CD8-positive, alpha-beta memory T cell (primary cell): ENCODE measurements around the gene SMYD1. TPM values are rescaled to one million over a fixed set of nuclear protein-coding genes. Genes with fewer than 3 reads are reported as not detected.

ENCODE experiments used
- CTCF ChIA-PET: fragments of 350-600 bp; sonication (Branson Sonifier 250); formaldehyde crosslinking; loops from one replicate; lab custom pipeline; 2021; ENCODE audit warnings: antibody characterized with exemption; lab: Charles Lee
- POLR2A ChIA-PET: fragments of 350-600 bp; sonication (Branson Sonifier 250); formaldehyde crosslinking; loops from one replicate; lab custom pipeline; 2021; ENCODE audit warnings: antibody characterized with exemption; lab: Charles Lee
- DNase-seq, 5 donors: peaks; one replicate each; pipeline versions ENCODE4 v3.0.0 to v3.0.0-alpha.2; 2020 to 2022; ENCODE audit warnings: mixed read lengths in 1 of 5
- H3K27ac ChIP-seq: one replicate; pipeline ENCODE4 v1.7.0; 2013; ENCODE audit warnings: low read depth, mild to moderate bottlenecking, low read length, moderate library complexity
- H3K27me3 ChIP-seq: 2 replicates; pipeline ENCODE4 v1.7.0; 2013; ENCODE audit warnings: low read length, mild to moderate bottlenecking; ENCODE audit not compliant: insufficient read depth, poor library complexity, severe bottlenecking
- H3K36me3 ChIP-seq: 2 replicates; pipeline ENCODE4 v1.7.0; 2013; ENCODE audit warnings: mild to moderate bottlenecking, low read length, moderate library complexity; ENCODE audit not compliant: insufficient read depth
- H3K4me1 ChIP-seq: 2 replicates; pipeline ENCODE4 v1.7.0; 2013; ENCODE audit warnings: mild to moderate bottlenecking, low read length, moderate library complexity; ENCODE audit not compliant: insufficient read depth
- H3K4me3 ChIP-seq: 2 replicates; pipeline ENCODE4 v1.7.0; 2013; ENCODE audit warnings: mild to moderate bottlenecking, low read length
- H3K9me3 ChIP-seq: 2 replicates; pipeline ENCODE4 v1.7.0; 2013; ENCODE audit warnings: mild to moderate bottlenecking, low read length
- H3K27ac Mint-ChIP-seq, 8 donors: one replicate each; pipeline ENCODE4 v1.8.0; 2020 to 2021; ENCODE audit warnings: mixed read lengths in 8 of 8, mild to moderate bottlenecking in 6 of 8, inconsistent platforms in 3 of 8, moderate library complexity in 3 of 8
- H3K27me3 Mint-ChIP-seq, 2 donors: one replicate each; pipeline ENCODE4 v1.8.0; 2020 to 2021; ENCODE audit warnings: mixed read lengths in 2 of 2, mild to moderate bottlenecking in 1 of 2, moderate library complexity in 1 of 2
- H3K36me3 Mint-ChIP-seq, 3 donors: one replicate each; pipeline ENCODE4 v1.8.0; 2020 to 2021; ENCODE audit warnings: mixed read lengths in 3 of 3, inconsistent platforms in 1 of 3, mild to moderate bottlenecking in 1 of 3
- H3K4me1 Mint-ChIP-seq, 3 donors: one replicate each; pipeline ENCODE4 v1.8.0; 2020 to 2021; ENCODE audit warnings: mixed read lengths in 3 of 3, inconsistent platforms in 1 of 3, mild to moderate bottlenecking in 1 of 3
- H3K4me3 Mint-ChIP-seq, 7 donors: one replicate each; pipeline ENCODE4 v1.8.0; 2020 to 2021; ENCODE audit warnings: mixed read lengths in 7 of 7, mild to moderate bottlenecking in 6 of 7, moderate library complexity in 4 of 7, inconsistent platforms in 2 of 7
- H3K9me3 Mint-ChIP-seq, 5 donors: one replicate each; pipeline ENCODE4 v1.8.0; 2020 to 2022; ENCODE audit warnings: mixed read lengths in 5 of 5, mild to moderate bottlenecking in 3 of 5, moderate library complexity in 2 of 5, inconsistent platforms in 1 of 5
- polyA plus RNA-seq: library from polyadenylated mRNA; unstranded; fragments of 300-500 nt; fragmentation: Illumina TruSeq; gene quantifications from one replicate; pipeline ENCODE4 v1.2.3, GENCODE V29; 2021
- total RNA-seq, 2 experiments: library from RNA; stranded (reverse); gene quantifications; one replicate each; pipeline ENCODE4 v1.2.3, GENCODE V29; 2021

SMYD1 gene
- total and polyA plus RNA-seq, 3 experiments from 2014 or later: not detected

DNA sequence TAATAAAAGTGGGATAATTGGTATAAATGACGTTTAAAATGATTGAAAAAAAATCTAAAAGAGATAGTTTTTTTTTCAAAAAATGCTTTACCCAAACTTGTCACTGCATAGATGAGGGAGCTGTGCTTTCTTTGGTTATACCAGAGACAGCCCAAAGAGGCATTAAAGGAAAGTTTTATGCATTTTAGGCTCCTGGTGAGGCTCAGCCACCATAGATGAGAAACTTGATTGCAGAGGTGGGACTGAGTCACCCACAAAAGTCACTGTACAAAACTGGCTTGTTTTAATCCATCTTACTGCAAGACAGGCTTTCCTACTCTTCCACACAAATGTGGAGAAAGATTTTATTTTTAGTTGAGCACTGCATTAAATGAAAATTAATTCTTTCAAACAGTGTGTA, 2.4 kb downstream of the SMYD1 start:
- CTCF ChIA-PET: no interaction called here
- DNase-seq: no peak
- no peaks in the 10 kb centered on the region for H3K4me1 Mint-ChIP-seq
- H3K4me1 ChIP-seq: no peaks in the 10 kb centered on the region
- H3K27me3 Mint-ChIP-seq: peaks cover 0 to 10% of the 10 kb centered on the region in 2 donors
- H3K27me3 ChIP-seq: no peaks in the 10 kb centered on the region
- H3K36me3 ChIP-seq: no peaks in the 10 kb centered on the region
- H3K27ac Mint-ChIP-seq: no peak overlapping the region
- POLR2A ChIA-PET: no interaction called here
- H3K36me3 Mint-ChIP-seq: peaks cover 0 to 3% (median 0%) of the 10 kb centered on the region in 3 donors
- H3K4me3 Mint-ChIP-seq: no peak overlapping the region
- H3K27ac ChIP-seq: no peak overlapping the region
- H3K9me3 Mint-ChIP-seq: no peaks in the 10 kb centered on the region
- H3K4me3 ChIP-seq: no peak overlapping the region
- no peaks in the 10 kb centered on the region for H3K9me3 ChIP-seq

GRCh38 chr2:88071365-88071764, 3.7 kb downstream of the SMYD1 start:
- Mint-ChIP-seq H3K27ac (no peak overlapping the region), H3K9me3 (no peaks in the 10 kb centered on the region), H3K4me1 (no peaks in the 10 kb centered on the region), H3K36me3 (peaks cover 0 to 3% (median 0%) of the 10 kb centered on the region in 3 donors), H3K4me3 (no peak overlapping the region), H3K27me3 (peaks cover 0 to 13% of the 10 kb centered on the region in 2 donors)
- Histone ChIP-seq H3K27me3 (no peaks in the 10 kb centered on the region), H3K27ac (no peak overlapping the region), H3K36me3 (no peaks in the 10 kb centered on the region), H3K4me1 (no peaks in the 10 kb centered on the region), H3K4me3 (no peak overlapping the region), H3K9me3 (no peaks in the 10 kb centered on the region)
- ChIA-PET CTCF (interaction anchor here (1.4 kb wide), 1 partner anchor 17 kb away, joined by 5 read pairs; no protein-coding TSS in a partner anchor), POLR2A (no interaction called here)
- DNase-seq: no peak

- DNase-seq: no peak
- H3K9me3 Mint-ChIP-seq: no peaks in the 10 kb centered on the region
- peaks cover 0 to 3% (median 0%) of the 10 kb centered on the region in 3 donors for H3K36me3 Mint-ChIP-seq
- H3K4me1 ChIP-seq: no peaks in the 10 kb centered on the region
- peaks cover 3 to 18% of the 10 kb centered on the region in 2 donors for H3K27me3 Mint-ChIP-seq
- POLR2A ChIA-PET: no interaction called here
- CTCF ChIA-PET: interaction anchor here (1.5 kb wide), 1 partner anchor 13 kb away, joined by 4 read pairs; no protein-coding TSS in a partner anchor
- no peak overlapping the region for H3K27ac ChIP-seq
- no peak overlapping the region for H3K4me3 ChIP-seq
- H3K27ac Mint-ChIP-seq: no peak overlapping the region
- H3K4me3 Mint-ChIP-seq: no peak overlapping the region
- H3K9me3 ChIP-seq: no peaks in the 10 kb centered on the region
- no peaks in the 10 kb centered on the region for H3K27me3 ChIP-seq
- H3K36me3 ChIP-seq: no peaks in the 10 kb centered on the region
- no peaks in the 10 kb centered on the region for H3K4me1 Mint-ChIP-seq
Measured at GRCh38 chr2:88074150-88074549, 6.5 kb downstream of the SMYD1 start.

DNA sequence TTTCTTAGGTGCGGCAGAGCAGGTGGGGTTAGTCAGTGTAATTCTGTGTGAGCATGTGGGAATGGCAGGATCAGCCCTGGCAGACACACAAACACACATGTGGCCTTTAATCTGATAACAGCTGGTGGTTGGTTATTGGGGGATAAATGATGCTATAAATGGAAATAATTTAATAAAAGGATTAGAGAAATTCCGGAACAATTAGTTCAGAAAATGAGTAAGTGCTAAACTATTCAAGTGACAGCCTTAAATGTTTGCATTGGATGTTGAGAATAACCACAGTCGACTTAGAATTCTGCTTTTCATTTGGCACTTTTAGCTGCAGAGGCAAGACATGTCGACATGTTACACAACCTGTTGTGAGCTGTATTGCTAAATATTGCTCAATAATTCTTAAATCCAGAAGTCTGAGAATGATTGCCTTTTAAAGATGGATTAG, 7.2 kb downstream of the SMYD1 start:
- Mint-ChIP-seq H3K9me3 (no peaks in the 10 kb centered on the region), H3K4me1 (no peaks in the 10 kb centered on the region), H3K27ac (no peak overlapping the region), H3K36me3 (peaks cover 0 to 3% (median 0%) of the 10 kb centered on the region in 3 donors), H3K27me3 (peaks cover 3 to 17% of the 10 kb centered on the region in 2 donors), H3K4me3 (no peak overlapping the region)
- Histone ChIP-seq H3K27me3 (no peaks in the 10 kb centered on the region), H3K4me3 (no peak overlapping the region), H3K36me3 (no peaks in the 10 kb centered on the region), H3K9me3 (no peaks in the 10 kb centered on the region), H3K4me1 (no peaks in the 10 kb centered on the region), H3K27ac (no peak overlapping the region)
- POLR2A ChIA-PET: interaction anchor here (0.6 kb wide), 1 partner anchor 100 kb away, joined by 3 read pairs; no protein-coding TSS in a partner anchor
- DNase-seq: no peak
- CTCF ChIA-PET: interaction anchor here (1.5 kb wide), 1 partner anchor 14 kb away, joined by 4 read pairs; no protein-coding TSS in a partner anchor

DNA sequence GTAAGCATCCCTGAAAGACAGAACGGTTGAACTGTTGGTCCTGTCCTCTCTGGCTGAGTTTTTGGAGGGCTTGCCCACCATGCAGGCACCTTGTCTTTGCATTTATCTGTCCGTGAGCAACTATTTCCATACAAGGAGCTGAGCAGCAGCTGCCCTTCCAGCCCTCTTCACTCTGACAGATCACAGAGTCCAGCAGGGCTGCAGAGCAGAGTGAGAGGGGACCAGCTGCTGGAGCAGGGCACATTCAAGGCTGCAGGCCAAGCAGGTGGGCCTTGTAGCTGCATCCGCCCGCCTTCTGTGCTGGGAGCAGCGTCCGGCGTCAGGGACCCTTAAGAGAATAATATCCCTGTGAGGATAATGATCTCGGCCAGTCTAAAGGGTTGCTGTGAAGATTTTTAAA, 9.5 kb downstream of the SMYD1 start:
- Mint-ChIP-seq H3K27ac (no peak overlapping the region), H3K36me3 (peaks cover 0 to 3% (median 0%) of the 10 kb centered on the region in 3 donors), H3K27me3 (peaks cover 3 to 21% of the 10 kb centered on the region in 2 donors), H3K4me1 (no peaks in the 10 kb centered on the region), H3K9me3 (no peaks in the 10 kb centered on the region), H3K4me3 (no peak overlapping the region)
- no peak for DNase-seq
- no peak overlapping the region for H3K27ac ChIP-seq
- no peak overlapping the region for H3K4me3 ChIP-seq
- ChIA-PET POLR2A (interaction anchor here (0.7 kb wide), 1 partner anchor 1720 kb away, joined by 5 read pairs; no protein-coding TSS in a partner anchor), CTCF (no interaction called here)
- no peaks in the 10 kb centered on the region for H3K9me3 ChIP-seq
- H3K36me3 ChIP-seq: no peaks in the 10 kb centered on the region
- H3K4me1 ChIP-seq: no peaks in the 10 kb centered on the region
- H3K27me3 ChIP-seq: no peaks in the 10 kb centered on the region

- H3K4me1 Mint-ChIP-seq: no peaks in the 10 kb centered on the region
- H3K4me3 Mint-ChIP-seq: no peak overlapping the region
- Histone ChIP-seq H3K36me3 (no peaks in the 10 kb centered on the region), H3K27me3 (no peaks in the 10 kb centered on the region), H3K4me3 (no peak overlapping the region), H3K27ac (no peak overlapping the region), H3K9me3 (no peaks in the 10 kb centered on the region), H3K4me1 (no peaks in the 10 kb centered on the region)
- no peaks in the 10 kb centered on the region for H3K36me3 Mint-ChIP-seq
- peaks cover 3 to 27% of the 10 kb centered on the region in 2 donors for H3K27me3 Mint-ChIP-seq
- no peaks in the 10 kb centered on the region for H3K9me3 Mint-ChIP-seq
- POLR2A ChIA-PET: no interaction called here
- no peak for DNase-seq
- CTCF ChIA-PET: interaction anchor here (0.6 to 1.8 kb wide), 2 partner anchors 18 to 1515 kb away, joined by 3 to 8 read pairs; no protein-coding TSS in a partner anchor
- no peak overlapping the region for H3K27ac Mint-ChIP-seq
Measured at GRCh38 chr2:88078643-88079172, 11.1 kb downstream of the SMYD1 start.

GRCh38 chr2:88080545-88080944, 12.9 kb downstream of the SMYD1 start:
- H3K9me3 ChIP-seq: no peaks in the 10 kb centered on the region
- H3K4me1 ChIP-seq: no peaks in the 10 kb centered on the region
- ChIA-PET CTCF (no interaction called here), POLR2A (no interaction called here)
- H3K9me3 Mint-ChIP-seq: no peaks in the 10 kb centered on the region
- no peaks in the 10 kb centered on the region for H3K36me3 Mint-ChIP-seq
- no peak overlapping the region for H3K4me3 Mint-ChIP-seq
- H3K4me3 ChIP-seq: no peak overlapping the region
- DNase-seq: no peak
- no peaks in the 10 kb centered on the region for H3K4me1 Mint-ChIP-seq
- no peak overlapping the region for H3K27ac ChIP-seq
- H3K27me3 ChIP-seq: no peaks in the 10 kb centered on the region
- H3K27me3 Mint-ChIP-seq: peaks cover 3 to 21% of the 10 kb centered on the region in 2 donors
- H3K27ac Mint-ChIP-seq: no peak overlapping the region
- no peaks in the 10 kb centered on the region for H3K36me3 ChIP-seq

- no peak overlapping the region for H3K27ac ChIP-seq
- H3K27me3 Mint-ChIP-seq: peaks cover 3 to 17% of the 10 kb centered on the region in 2 donors
- no peaks in the 10 kb centered on the region for H3K4me1 Mint-ChIP-seq
- H3K4me3 ChIP-seq: no peak overlapping the region
- H3K27me3 ChIP-seq: no peaks in the 10 kb centered on the region
- no peak overlapping the region for H3K4me3 Mint-ChIP-seq
- H3K27ac Mint-ChIP-seq: no peak overlapping the region
- H3K36me3 ChIP-seq: no peaks in the 10 kb centered on the region
- no peaks in the 10 kb centered on the region for H3K4me1 ChIP-seq
- ChIA-PET CTCF (no interaction called here), POLR2A (no interaction called here)
- no peaks in the 10 kb centered on the region for H3K36me3 Mint-ChIP-seq
- no peaks in the 10 kb centered on the region for H3K9me3 Mint-ChIP-seq
- no peaks in the 10 kb centered on the region for H3K9me3 ChIP-seq
- DNase-seq: no peak
Measured at GRCh38 chr2:88081924-88082608, 14.4 kb downstream of the SMYD1 start.
